Mesendoderm (in vitro differentiated cells): ENCODE measurements around the gene UBE2E2.

Experiments used
- DNase-seq: peaks from one replicate; pipeline ENCODE4 v3.0.0; 2013
- H2AK5ac ChIP-seq: 2 replicates; pipeline ENCODE4 v1.6.1; 2013; ENCODE audit warnings: low read length, inconsistent platforms
- H2BK120ac ChIP-seq: 2 replicates; pipeline ENCODE4 v1.6.1; 2013; ENCODE audit warnings: low read depth, mild to moderate bottlenecking, low read length, moderate library complexity, mixed read lengths
- H2BK15ac ChIP-seq: replicated peaks from 2 replicates; pipeline ENCODE4 v1.6.1; 2013; ENCODE audit warnings: low read depth, mild to moderate bottlenecking, moderate library complexity
- H2BK5ac ChIP-seq: 2 replicates; pipeline ENCODE4 v1.6.1; 2013; ENCODE audit warnings: low read length, inconsistent platforms
- H3K18ac ChIP-seq: 2 replicates; pipeline ENCODE4 v1.6.1; 2013; ENCODE audit warnings: mild to moderate bottlenecking, low read length, mixed read lengths
- H3K23ac ChIP-seq: one replicate; pipeline ENCODE4 v1.6.1; 2013; ENCODE audit warnings: low read length
- H3K27ac ChIP-seq: 2 replicates; pipeline ENCODE4 v1.5.1; 2013; ENCODE audit warnings: low read depth, mild to moderate bottlenecking, inconsistent platforms, low read length, moderate library complexity
- H3K27me3 ChIP-seq: 2 replicates; pipeline ENCODE4 v1.6.1; 2013; ENCODE audit warnings: low read length, control low read depth, mild to moderate bottlenecking, inconsistent platforms; ENCODE audit not compliant: insufficient read depth, poor library complexity
- H3K36me3 ChIP-seq: 2 replicates; pipeline ENCODE4 v1.6.1; 2013; ENCODE audit warnings: low read length, inconsistent platforms; ENCODE audit not compliant: control insufficient read depth, insufficient read depth
- H3K4ac ChIP-seq: one replicate; pipeline ENCODE4 v1.6.1; 2013; ENCODE audit warnings: low read depth, mild to moderate bottlenecking, low read length, moderate library complexity
- H3K4me1 ChIP-seq: 2 replicates; pipeline ENCODE4 v1.6.1; 2013; ENCODE audit warnings: low read depth, low read length, inconsistent platforms; ENCODE audit not compliant: control insufficient read depth
- H3K4me2 ChIP-seq: 2 replicates; pipeline ENCODE4 v1.6.1; 2013; ENCODE audit warnings: low read length
- H3K4me3 ChIP-seq: 2 replicates; pipeline ENCODE4 v1.5.1; 2013; ENCODE audit warnings: mild to moderate bottlenecking, low read length
- H3K56ac ChIP-seq: one replicate; pipeline ENCODE4 v1.6.1; 2013; ENCODE audit warnings: low read length
- H3K79me1 ChIP-seq: 2 replicates; pipeline ENCODE4 v1.6.1; 2013; ENCODE audit warnings: low read length, inconsistent platforms
- H3K79me2 ChIP-seq: 2 replicates; pipeline ENCODE4 v1.6.1; 2013; ENCODE audit warnings: mild to moderate bottlenecking, low read length; ENCODE audit not compliant: control insufficient read depth, insufficient read depth
- H3K9ac ChIP-seq: 2 replicates; pipeline ENCODE4 v1.6.1; 2013; ENCODE audit warnings: low read length, inconsistent platforms
- H4K5ac ChIP-seq: one replicate; pipeline ENCODE4 v1.6.1; 2013; ENCODE audit warnings: low read length
- H4K8ac ChIP-seq: one replicate; pipeline ENCODE4 v1.6.1; 2013; ENCODE audit warnings: low read depth, mild to moderate bottlenecking, control low read depth, low read length, moderate library complexity
- WGBS: extraction: QIAGEN DNeasy Blood & Tissue Kit; methylation state at CpG from one replicate; pipeline ENCODE4 v1.1.7; 2013; ENCODE audit warnings: low lambda C conversion rate, missing lambda C conversion rate; ENCODE audit not compliant: insufficient coverage; ENCODE audit errors: extremely low coverage; 5-methylcytosine and 5-hydroxymethylcytosine counted together

The UBE2E2 gene

GRCh38 chr3:23161896-23162570 lies 41.1 kb upstream of the UBE2E2 start:
- Histone ChIP-seq H2BK120ac (no peak overlapping the region), H3K27ac (no peak overlapping the region), H2AK5ac (no peak overlapping the region), H3K4ac (no peak overlapping the region), H3K4me3 (no peak overlapping the region), H3K27me3 (no peaks in the 10 kb centered on the region), H3K18ac (no peak overlapping the region), H3K23ac (no peak overlapping the region), H4K8ac (no peak overlapping the region), H3K56ac (no peak overlapping the region), H3K36me3 (no peaks in the 10 kb centered on the region), H3K79me2 (no peaks in the 10 kb centered on the region), H3K79me1 (no peaks in the 10 kb centered on the region), H4K5ac (no peak overlapping the region), H3K4me2 (no peak overlapping the region), H3K9ac (no peak overlapping the region), H2BK15ac (no peak overlapping the region), H3K4me1 (no peaks in the 10 kb centered on the region), H2BK5ac (no peak overlapping the region)
- DNase-seq, result no peak
- WGBS, result no CpG with 5 or more reads among the region's 10 CpGs

- Histone ChIP-seq H4K5ac (no peak overlapping the region), H3K27ac (no peak overlapping the region), H3K4me3 (no peak overlapping the region), H2BK15ac (no peak overlapping the region), H3K56ac (no peak overlapping the region), H3K4me1 (no peaks in the 10 kb centered on the region), H3K9ac (no peak overlapping the region), H2AK5ac (no peak overlapping the region), H3K36me3 (no peaks in the 10 kb centered on the region), H3K4ac (no peak overlapping the region), H2BK120ac (no peak overlapping the region), H3K18ac (no peak overlapping the region), H3K27me3 (no peaks in the 10 kb centered on the region), H4K8ac (no peak overlapping the region), H2BK5ac (no peak overlapping the region), H3K79me1 (no peaks in the 10 kb centered on the region), H3K79me2 (no peaks in the 10 kb centered on the region), H3K4me2 (no peak overlapping the region), H3K23ac (no peak overlapping the region)
- no peak for DNase-seq
- WGBS, result no CpG with 5 or more reads among the region's 2 CpGs
Measured at GRCh38 chr3:23162934-23163333, 40.2 kb upstream of the UBE2E2 start.

- no peak overlapping the region for H3K4me2 ChIP-seq
- H2BK5ac ChIP-seq, result no peak overlapping the region
- H2BK15ac ChIP-seq, result no peak overlapping the region
- H4K8ac ChIP-seq, result no peak overlapping the region
- H3K4me1 ChIP-seq, result no peaks in the 10 kb centered on the region
- H3K79me2 ChIP-seq, result no peaks in the 10 kb centered on the region
- no peak overlapping the region for H3K4me3 ChIP-seq
- no peak for DNase-seq
- H3K79me1 ChIP-seq, result no peaks in the 10 kb centered on the region
- no peak overlapping the region for H2AK5ac ChIP-seq
- no peaks in the 10 kb centered on the region for H3K36me3 ChIP-seq
- H3K23ac ChIP-seq, result no peak overlapping the region
- no peak overlapping the region for H3K27ac ChIP-seq
- whole genome bisulfite sequencing, result no CpG with 5 or more reads among the region's 1 CpG
- H3K56ac ChIP-seq, result no peak overlapping the region
- H3K18ac ChIP-seq, result no peak overlapping the region
- no peak overlapping the region for H2BK120ac ChIP-seq
- no peak overlapping the region for H3K9ac ChIP-seq
- H3K4ac ChIP-seq, result no peak overlapping the region
- H4K5ac ChIP-seq, result no peak overlapping the region
- no peaks in the 10 kb centered on the region for H3K27me3 ChIP-seq
Measured at GRCh38 chr3:23164746-23165145, 38.4 kb upstream of the UBE2E2 start.

DNA sequence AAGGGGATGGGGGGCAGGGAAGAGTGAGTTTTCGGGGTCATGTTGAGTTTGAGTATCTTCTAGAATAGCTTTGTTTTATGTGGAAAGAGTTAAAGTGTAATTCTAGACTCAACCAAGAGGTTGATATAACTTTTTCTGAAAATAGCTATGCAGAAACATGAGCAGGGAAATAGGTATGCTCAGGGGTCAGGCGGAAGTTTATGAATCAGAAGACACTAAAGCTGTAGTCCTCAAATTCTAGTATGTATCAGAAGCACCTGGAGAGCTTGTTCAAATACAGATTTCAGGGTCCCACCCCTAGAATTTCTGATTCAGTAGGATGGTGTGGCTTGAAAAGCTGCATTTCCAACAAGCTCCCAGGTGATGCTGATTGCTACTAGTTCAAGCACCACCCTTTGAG lies 37.6 kb upstream of the UBE2E2 start:
- Histone ChIP-seq H3K4me2 (no peak overlapping the region), H3K79me1 (no peaks in the 10 kb centered on the region), H3K79me2 (no peaks in the 10 kb centered on the region), H4K5ac (no peak overlapping the region), H3K23ac (no peak overlapping the region), H3K56ac (no peak overlapping the region), H3K4me1 (no peaks in the 10 kb centered on the region), H3K4me3 (no peak overlapping the region), H3K18ac (no peak overlapping the region), H3K27me3 (no peaks in the 10 kb centered on the region), H2BK5ac (no peak overlapping the region), H2BK15ac (no peak overlapping the region), H2BK120ac (no peak overlapping the region), H3K36me3 (no peaks in the 10 kb centered on the region), H3K9ac (no peak overlapping the region), H2AK5ac (no peak overlapping the region), H4K8ac (no peak overlapping the region), H3K27ac (no peak overlapping the region), H3K4ac (no peak overlapping the region)
- DNase-seq, result no peak
- WGBS, result no CpG with 5 or more reads among the region's 2 CpGs

DNA sequence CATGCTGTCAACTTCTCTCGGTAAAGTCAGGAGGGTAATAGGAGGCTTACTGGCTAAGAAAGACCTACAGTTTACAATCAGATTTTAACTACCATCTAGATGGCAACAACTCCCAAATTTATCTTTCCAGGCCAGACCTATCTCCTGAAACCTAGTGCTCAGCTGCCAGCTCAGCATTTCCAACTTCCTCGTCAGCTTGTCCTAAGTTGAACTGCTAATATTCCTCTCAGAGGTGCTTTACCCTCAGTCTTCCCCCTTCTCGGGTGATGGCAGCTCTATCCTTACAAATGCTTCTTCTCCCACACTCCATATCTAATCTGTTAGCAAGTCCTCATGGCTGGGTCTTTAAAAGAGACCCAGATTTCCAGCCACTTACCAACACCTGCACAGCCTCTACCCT lies 36.9 kb upstream of the UBE2E2 start:
- no peak overlapping the region for H2AK5ac ChIP-seq
- no peaks in the 10 kb centered on the region for H3K79me2 ChIP-seq
- H2BK5ac ChIP-seq, result no peak overlapping the region
- H3K36me3 ChIP-seq, result no peaks in the 10 kb centered on the region
- H3K9ac ChIP-seq, result no peak overlapping the region
- no CpG with 5 or more reads among the region's 3 CpGs for WGBS
- H3K23ac ChIP-seq, result no peak overlapping the region
- no peak overlapping the region for H4K5ac ChIP-seq
- no peak overlapping the region for H3K18ac ChIP-seq
- H3K4ac ChIP-seq, result no peak overlapping the region
- DNase-seq, result no peak
- H3K4me1 ChIP-seq, result no peaks in the 10 kb centered on the region
- no peak overlapping the region for H3K4me3 ChIP-seq
- H3K56ac ChIP-seq, result no peak overlapping the region
- no peak overlapping the region for H3K27ac ChIP-seq
- no peak overlapping the region for H2BK15ac ChIP-seq
- H3K79me1 ChIP-seq, result no peaks in the 10 kb centered on the region
- H4K8ac ChIP-seq, result no peak overlapping the region
- no peak overlapping the region for H2BK120ac ChIP-seq
- no peaks in the 10 kb centered on the region for H3K27me3 ChIP-seq
- H3K4me2 ChIP-seq, result no peak overlapping the region

- H2BK15ac ChIP-seq, result no peak overlapping the region
- H3K18ac ChIP-seq, result no peak overlapping the region
- no peak overlapping the region for H3K56ac ChIP-seq
- no peaks in the 10 kb centered on the region for H3K27me3 ChIP-seq
- H2BK120ac ChIP-seq, result no peak overlapping the region
- WGBS, result no CpG with 5 or more reads among the region's 1 CpG
- H3K27ac ChIP-seq, result no peak overlapping the region
- no peak overlapping the region for H4K8ac ChIP-seq
- no peak overlapping the region for H2BK5ac ChIP-seq
- H3K4me3 ChIP-seq, result no peak overlapping the region
- H3K79me2 ChIP-seq, result no peaks in the 10 kb centered on the region
- no peak overlapping the region for H3K4me2 ChIP-seq
- no peak overlapping the region for H4K5ac ChIP-seq
- H2AK5ac ChIP-seq, result no peak overlapping the region
- H3K4me1 ChIP-seq, result no peaks in the 10 kb centered on the region
- no peak for DNase-seq
- H3K36me3 ChIP-seq, result no peaks in the 10 kb centered on the region
- H3K79me1 ChIP-seq, result no peaks in the 10 kb centered on the region
- no peak overlapping the region for H3K4ac ChIP-seq
- H3K23ac ChIP-seq, result no peak overlapping the region
- H3K9ac ChIP-seq, result no peak overlapping the region
Measured at GRCh38 chr3:23166845-23167244, 36.3 kb upstream of the UBE2E2 start.
